ENCODE measurements around the gene HDGF.

The HDGF gene

GRCh38 chr1:156746728-156747631 is 4.5 kb downstream of the HDGF start:
- no peak for DNase-seq (ENCODE audit: low read depth, low spot score)

- no peak for DNase-seq (ENCODE audit: low read depth, low spot score)
Measured at GRCh38 chr1:156746406-156746727, 5.1 kb downstream of the HDGF start.

- DNase-seq (ENCODE audit: low read depth, low spot score), result no peak
Measured at GRCh38 chr1:156745881-156746280, 5.6 kb downstream of the HDGF start.

DNA sequence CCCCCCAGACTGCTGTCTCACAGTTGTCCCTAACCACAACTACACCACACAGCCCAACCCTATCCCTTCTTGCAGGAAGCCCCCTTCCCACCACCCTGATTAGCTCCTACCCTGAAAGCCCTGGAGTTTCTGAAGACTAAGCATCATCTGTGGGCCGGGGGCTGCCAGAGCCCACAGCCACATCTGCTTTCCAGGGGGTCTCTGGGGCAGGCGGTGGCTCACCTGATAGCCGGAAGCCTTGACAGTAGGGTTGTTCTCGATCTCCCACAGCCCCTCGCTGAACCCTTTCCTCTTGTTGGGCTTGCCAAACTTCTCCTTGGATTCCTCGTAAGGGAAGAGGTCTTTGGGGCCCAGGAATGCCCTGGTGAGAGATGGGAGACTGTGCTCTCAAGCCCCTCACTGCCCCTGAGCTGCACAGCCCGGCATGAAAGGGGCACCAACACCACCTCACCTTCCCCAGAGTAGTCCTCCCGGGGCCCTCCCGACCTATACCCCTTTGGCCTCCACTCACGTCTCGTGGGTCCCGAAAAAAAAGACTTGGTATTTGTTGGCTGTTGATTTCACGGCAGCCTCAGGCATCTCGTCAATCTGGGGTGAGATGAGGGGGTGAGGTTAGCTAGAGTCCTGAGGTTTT is 6.6 kb downstream of the HDGF start:
- no peak for DNase-seq (ENCODE audit: low read depth, low spot score)

- DNase-seq (ENCODE audit: low read depth, low spot score), result no peak
Measured at GRCh38 chr1:156744344-156744743, 7.1 kb downstream of the HDGF start.

GRCh38 chr1:156743367-156744302 is 7.8 kb downstream of the HDGF start:
- no peak for DNase-seq (ENCODE audit: low read depth, low spot score)

DNA sequence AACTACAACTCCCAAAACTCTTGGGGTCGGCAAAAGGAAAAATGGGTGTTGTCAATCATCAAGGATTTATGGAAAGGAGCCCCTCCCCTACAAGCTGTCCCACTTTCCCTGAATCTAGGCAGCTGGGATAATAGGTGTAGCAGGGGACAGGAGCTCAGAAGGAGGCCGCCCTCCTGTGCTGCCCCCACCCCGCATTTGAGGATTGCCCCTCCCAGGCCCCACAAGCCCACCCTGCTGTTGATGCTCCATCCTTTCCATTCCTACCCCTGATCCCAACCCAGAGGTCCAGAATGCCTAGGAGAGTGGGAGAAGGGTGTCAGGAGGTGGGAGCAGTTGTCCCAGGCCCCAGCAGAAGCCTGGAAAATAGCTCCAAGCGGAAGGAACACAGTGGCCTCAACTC is 8.7 kb downstream of the HDGF start:
- no peak for DNase-seq (ENCODE audit: low read depth, low spot score)

GRCh38 chr1:156742017-156742416 is 9.5 kb downstream of the HDGF start:
- DNase-seq (ENCODE audit: low read depth, low spot score), result no peak

DNA sequence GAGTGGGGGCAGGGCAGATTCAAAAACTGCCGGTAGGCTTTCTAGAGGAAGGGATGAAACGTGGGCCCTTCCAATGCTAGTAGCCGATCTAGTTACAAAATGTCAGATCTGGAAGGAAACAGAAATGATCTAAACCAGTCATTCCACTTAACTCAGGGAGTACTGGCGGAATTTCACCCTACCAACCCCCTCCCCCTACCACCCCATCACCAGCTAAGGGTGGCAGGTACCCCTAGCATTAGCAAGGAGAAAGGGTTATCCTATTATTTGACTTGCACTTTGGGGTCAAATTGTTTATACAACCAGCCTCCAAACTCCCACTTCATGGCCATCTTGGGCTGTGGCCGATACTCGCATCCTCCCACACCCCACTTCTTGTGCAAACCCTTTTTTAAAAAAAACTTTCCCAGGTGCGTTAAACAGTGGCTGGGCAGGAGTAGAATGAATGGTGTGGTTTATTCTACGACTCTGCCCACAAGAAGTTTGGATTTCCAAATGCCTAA is 9.9 kb downstream of the HDGF start:
- DNase-seq (ENCODE audit: low read depth, low spot score), result no peak

DNA sequence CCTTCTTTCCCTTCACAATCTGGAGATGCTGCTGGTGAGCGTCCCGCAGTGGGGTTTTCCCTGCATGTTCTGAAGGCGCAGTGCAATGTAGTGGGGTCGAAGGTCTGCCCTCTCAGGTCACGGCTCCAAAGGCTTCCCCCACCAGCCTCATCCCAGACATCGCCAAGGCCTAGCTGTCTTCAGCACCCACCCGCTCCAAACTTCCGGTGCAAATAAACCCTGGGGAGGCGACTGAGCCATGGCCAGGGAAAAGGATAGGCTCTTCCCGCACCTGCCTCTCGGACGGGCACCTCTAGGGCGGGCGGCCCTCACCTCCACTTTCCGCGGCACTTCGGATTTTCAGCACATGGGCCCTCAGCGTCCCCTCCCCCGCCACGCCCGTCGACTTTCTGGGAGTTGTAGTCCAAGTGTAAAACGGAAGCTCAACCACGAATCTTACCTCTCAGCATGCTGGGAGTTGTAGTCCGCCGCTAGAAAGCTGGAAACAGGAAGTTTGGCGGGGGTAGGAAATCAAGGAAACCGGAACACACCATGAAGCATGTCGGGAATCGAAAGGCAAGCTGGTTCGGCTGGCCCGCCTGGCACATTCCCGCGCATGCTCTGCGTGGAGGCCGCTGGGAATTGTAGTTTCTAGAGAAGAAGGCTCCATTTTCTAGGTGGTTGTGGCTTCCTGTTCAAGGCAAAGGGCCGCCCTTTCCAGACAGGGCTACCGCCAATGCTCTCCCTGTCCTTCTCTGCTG is 10.6 kb downstream of the HDGF start, which contains the start of gene MRPL24:
Gene MRPL24, minus strand, starts transcription at position 348 of the 740 bp plus-strand sequence. CDS start 2,384 bp downstream, outside the sequence.
- peak; percentile 97 for DNase-seq (ENCODE audit: low read depth, low spot score)

DNA sequence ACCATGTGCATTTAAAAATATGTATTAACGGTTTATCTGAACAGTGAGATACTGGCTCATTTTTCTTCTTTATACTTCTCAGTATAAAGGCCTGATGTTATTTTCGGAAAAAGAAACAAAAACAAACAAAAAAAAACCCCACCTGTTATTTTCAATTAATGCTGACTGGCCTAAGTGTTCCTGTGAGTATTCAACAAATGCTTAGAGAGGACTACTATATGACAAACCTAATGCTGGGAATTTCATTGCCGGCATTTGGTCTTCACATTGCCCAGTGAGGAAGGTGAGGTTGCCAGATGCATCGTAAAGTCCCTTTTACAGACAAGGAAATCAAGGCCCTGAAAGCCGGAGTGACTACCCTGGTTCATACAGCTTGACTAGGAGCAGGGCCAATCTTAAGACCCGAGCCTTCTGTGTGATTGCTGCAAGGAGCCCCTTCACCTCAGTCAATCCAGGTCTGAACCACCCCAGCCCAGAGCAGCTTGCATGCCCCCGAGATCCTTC is 11.2 kb downstream of the HDGF start:
- DNase-seq (ENCODE audit: low read depth, low spot score), result no peak

DNA sequence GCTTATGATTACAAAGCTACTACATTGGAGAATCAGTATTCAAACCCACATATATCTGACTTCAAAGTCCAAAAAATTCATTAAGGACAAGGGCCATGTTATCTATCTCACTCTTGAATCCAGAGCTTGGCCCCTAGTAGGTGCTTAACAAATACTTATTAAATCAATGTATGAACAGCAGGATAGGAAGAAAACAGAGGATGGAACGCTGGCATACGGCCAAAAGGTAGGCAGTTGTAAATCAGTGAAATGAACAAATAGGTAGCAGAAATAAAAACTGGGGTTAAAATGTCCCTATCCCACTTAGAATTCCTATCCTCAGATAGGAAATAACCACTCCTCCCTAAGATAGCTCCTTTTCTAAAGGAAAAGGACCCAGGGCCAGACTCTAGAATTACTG is 12.6 kb downstream of the HDGF start:
- no peak for DNase-seq (ENCODE audit: low read depth, low spot score)

GRCh38 chr1:156738407-156738806 is 13.1 kb downstream of the HDGF start:
- DNase-seq (ENCODE audit: low read depth, low spot score), result no peak

DNA sequence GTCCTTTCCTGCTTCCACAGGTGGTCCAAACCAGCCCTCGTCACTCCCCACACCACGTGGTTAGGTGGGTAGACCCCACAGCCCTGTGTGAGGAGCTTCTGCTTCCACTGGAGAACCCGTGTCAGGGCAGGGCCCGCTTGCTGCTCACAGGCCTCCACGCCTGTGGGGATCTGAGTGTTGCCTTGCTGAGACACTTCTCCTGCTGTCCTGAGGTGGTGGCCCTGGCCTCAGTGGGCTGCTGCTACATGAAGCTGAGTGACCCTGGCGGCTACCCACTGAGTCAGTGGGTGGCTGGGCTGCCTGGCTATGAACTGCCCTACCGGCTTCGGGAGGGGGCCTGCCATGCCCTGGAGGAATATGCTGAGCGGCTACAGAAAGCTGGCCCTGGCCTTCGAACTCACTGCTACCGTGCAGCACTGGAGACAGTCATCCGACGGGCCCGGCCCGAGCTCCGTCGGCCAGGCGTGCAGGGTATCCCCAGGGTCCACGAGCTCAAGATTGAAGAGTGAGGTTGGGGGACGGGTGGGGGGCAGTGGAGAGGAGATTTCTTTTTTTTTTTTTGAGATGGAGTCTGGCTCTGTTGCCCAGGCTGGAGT is 17.4 kb downstream of the HDGF start:
- DNase-seq (ENCODE audit: low read depth, low spot score), result no peak

DNA sequence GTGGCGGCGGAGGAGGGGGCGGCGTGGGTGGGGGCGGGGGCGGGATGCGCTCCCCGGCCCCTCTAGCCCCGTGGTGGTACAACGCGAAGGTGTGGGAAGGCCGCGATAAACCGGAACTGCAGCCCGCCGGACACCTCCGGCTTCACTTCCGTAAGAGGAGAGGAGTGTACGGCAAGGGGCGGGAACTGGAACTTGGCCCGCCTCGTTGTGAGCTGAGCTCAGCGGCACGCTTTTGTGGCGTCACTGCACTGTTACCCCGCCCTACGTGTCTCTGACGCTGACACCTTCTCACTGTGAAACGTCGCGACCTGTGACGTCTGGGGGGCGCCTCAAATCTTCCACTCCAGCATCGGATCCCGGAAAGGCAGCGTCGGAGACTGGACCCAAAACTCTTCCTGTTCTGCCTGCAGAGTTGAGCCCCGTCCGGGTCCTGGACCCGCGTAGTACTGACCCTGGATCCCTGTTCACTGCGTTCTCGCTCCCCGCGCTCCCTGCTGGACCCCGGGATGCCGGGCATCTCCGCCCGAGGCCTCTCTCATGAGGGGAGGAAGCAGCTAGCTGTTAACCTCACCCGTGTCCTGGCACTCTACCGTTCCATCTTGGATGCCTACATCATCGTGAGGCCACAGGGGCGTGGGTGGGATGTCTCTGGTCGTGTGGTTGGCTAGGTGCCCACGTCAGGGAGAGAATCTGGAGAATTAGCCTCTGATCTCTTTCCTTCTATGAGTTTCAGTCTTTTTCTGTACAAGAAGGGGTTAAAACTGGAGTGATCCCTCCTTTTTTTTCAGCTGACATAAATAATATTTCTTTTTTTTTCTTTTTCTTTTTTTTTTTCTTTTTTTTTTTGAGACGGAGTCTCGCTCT is 22.6 kb downstream of the HDGF start, which contains the start of gene ISG20L2:
Gene ISG20L2, minus strand, starts transcription at position 168 of the 864 bp plus-strand sequence. CDS start 1,114 bp downstream, outside the sequence.
- peak; percentile 92 for DNase-seq (ENCODE audit: low read depth, low spot score)

DNA sequence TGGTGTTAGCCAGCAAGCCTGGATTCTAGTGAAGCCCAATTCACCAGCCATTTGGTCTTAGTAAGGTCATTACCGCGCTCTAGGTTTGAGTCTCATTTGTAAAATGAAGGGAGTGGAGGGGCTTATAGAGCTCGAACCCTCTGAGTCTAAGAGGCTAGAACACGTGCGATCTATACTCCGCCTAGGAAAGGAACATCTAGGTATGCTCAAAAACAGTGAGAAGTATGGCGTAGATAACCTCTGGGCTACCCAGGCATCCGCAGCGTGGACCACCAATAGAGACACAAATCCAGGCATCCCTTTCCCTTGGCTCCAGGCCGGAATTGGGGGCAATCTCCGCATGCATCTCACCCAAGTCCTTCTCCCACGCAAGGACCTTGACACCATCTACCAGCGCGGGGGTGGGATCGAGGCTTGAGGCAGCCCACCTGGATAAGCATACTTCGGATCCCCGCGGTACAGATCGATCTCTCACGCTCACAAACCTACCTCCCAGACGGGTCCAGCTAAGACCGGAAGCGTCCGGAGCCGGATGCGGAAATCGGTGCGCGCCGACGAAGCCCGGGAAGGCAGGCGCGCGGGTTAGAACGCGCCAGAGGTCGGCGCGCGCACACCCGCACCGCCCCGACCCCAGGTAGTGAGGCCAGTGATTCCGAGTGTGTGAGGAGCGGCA is 23.4 kb downstream of the HDGF start, which contains the start of gene METTL25B:
Gene METTL25B, plus strand, starts transcription at position 544 of the 673 bp plus-strand sequence. CDS start 636 bp downstream, outside the sequence.
- DNase-seq (ENCODE audit: low read depth, low spot score), result peak; percentile 53

DNA sequence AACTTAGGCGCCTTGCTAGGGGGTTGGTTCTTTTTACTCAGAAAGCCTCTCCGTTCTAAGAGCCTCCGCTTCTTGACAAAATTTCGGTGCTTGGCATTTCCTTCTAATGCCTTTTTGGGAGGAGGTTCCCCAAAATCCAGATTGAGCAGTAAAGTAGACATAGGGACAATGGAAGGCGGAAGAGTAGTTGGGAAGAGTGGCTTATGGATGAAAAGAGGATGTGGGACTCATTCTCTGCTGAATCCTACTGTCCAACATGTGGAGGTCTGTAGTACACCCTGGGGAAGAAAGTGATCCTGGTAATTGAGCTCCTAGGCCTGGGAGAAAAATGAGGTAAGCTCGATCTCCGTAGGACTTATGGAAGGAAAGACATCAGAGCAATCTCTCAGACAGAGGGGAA is 24.0 kb downstream of the HDGF start:
- no peak for DNase-seq (ENCODE audit: low read depth, low spot score)

DNA sequence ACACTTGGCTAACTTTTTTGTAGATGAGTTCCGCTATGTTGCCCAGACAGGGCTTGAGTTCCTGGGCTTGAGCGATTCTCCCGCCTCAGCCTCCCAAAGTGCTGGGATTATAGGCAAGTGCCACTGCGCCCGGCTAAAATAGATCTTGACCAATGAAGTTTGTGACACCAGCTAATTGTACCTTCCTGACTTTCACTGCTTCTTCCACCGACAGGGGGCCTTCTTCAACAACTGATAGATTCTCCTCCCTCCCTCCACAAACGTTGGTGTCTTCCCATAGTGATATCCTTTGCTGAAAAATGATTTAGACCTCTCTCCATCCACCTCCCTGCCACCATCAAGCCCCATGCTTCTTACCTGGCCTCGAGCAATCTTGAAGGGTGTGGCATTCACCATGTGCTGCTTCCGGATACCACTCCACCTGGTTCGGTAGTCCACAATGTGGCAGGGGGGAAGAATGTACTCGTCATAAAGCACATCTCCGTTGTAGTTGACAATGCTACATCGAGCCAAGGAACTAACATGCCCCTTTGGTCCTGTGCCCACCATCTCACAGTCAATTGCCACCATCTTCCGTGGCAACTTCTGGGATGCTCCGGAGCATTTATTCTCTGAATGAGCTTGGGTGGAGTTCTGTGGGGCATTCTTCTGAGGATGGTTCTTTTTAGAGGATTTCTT is 24.8 kb downstream of the HDGF start:
- DNase-seq (ENCODE audit: low read depth, low spot score), result no peak

Data from activated CD4-positive, CD25-positive, alpha-beta regulatory T cell treated with anti-CD3 and anti-CD28 coated beads, Interleukin-2, amount 50 U/mL, for 16 hours (primary cell).